GM21825 (cell line): ENCODE data around the gene RFX6.
"Not testable (repeated sequence)": the region's sequence is repeated elsewhere in the genome, so short reads cannot be mapped to it uniquely, and the experiment has no call there.

Experiments
- ATAC-seq: cut with Tn5 transposase; IDR thresholded peaks from one replicate; pipeline ENCODE4 v1.9.1; 2021; ENCODE audit warnings: mild to moderate bottlenecking, moderate library complexity; ENCODE audit not compliant: unreplicated experiment

Gene RFX6, protein sequence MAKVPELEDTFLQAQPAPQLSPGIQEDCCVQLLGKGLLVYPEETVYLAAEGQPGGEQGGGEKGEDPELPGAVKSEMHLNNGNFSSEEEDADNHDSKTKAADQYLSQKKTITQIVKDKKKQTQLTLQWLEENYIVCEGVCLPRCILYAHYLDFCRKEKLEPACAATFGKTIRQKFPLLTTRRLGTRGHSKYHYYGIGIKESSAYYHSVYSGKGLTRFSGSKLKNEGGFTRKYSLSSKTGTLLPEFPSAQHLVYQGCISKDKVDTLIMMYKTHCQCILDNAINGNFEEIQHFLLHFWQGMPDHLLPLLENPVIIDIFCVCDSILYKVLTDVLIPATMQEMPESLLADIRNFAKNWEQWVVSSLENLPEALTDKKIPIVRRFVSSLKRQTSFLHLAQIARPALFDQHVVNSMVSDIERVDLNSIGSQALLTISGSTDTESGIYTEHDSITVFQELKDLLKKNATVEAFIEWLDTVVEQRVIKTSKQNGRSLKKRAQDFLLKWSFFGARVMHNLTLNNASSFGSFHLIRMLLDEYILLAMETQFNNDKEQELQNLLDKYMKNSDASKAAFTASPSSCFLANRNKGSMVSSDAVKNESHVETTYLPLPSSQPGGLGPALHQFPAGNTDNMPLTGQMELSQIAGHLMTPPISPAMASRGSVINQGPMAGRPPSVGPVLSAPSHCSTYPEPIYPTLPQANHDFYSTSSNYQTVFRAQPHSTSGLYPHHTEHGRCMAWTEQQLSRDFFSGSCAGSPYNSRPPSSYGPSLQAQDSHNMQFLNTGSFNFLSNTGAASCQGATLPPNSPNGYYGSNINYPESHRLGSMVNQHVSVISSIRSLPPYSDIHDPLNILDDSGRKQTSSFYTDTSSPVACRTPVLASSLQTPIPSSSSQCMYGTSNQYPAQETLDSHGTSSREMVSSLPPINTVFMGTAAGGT

DNA sequence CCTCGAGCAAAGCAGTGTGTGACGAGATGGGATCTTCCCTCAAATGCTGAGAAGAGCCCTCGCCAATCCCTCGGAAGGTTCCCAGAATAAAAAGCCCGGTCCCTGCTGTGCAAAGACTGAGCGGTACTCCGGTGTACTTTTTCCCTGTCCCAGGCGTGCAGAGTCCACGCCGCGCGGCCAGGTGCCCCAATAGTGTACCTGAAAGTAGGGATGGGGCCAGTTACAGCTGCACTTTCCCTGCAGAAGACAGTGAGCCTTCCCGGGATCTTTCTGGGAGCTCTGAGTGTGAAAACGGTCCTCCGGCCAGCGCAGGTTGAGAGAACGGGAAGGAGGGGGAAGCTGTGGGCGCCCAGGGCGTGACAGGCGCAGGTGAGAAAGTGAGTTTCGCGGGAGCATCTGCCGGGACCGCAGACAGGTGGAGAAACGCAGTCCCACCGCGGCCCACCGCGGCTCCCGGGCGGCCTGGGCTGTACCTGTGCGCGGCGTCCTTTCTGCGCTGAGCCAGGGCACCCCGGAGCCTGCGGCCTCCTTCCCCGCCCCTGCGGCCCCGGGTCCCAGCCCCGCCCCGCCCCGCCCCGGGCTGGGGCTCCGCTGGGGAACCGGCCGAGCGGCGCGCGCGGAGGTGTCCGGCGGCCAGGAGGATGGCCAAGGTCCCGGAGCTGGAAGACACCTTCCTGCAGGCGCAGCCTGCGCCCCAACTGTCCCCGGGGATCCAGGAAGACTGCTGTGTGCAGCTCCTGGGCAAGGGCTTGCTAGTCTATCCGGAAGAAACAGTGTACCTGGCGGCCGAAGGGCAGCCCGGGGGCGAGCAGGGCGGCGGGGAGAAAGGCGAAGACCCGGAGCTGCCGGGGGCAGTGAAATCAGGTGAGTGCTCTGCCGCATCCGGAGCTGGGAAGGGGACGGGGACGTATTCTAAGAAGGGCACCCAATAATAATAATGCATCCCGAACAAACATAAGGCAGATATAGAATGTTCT is at the start of gene RFX6:
Gene RFX6 (plus strand): TSS at position 608 of the 977 bp plus-strand sequence. CDS start 34 bp downstream, at position 642.
- ATAC-seq = no peak

DNA sequence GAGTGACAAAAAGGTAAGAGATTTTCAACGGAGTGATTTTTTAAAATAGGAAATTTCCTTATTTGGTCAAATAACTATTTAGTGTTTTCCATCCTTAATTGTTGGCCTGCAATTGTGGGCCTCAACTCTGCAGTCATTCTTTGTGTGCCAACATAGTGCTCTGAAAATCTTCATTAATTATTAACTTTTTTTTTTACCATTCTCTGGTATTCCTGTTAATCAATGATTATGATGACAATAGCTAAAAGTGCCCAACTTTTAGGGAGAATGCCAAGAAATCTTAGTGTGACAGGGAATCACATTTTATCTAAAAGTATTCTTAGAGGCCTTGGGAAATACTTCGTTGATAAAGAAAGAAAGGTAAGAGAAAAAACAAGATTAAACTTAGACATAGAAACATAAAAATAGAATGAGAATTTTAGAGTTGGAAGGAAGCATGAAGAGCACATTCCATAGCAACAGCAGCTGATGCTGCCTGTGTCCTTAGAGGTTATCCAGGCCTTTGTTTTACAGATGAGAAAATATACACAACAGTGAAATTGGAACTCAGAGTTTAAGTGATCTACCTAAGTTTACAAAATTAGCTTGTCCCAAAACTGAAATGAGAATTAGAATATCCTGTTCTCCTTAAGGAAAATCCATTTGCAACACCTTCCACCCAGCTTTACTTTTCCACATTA is 49.3 kb upstream of the RFX6 start:
- no peak for ATAC-seq

DNA sequence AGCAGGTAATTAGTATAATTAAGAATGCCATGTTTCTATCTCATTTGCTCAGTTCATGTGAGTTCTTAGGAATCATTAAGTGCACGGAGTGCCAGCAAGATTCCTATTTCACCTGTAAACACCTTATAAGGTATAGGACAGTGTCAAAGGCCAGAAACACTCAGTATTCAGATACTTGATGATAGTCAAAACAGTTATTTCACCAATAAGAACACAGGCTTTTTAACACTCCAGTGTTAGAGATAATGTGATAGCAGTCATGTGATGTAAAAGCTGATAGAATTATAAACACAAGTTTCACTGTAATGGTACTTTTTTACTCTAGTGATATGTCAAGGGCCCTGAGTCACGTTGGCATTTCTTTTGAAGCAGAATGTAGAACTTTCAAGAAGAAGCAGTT is 48.1 kb upstream of the RFX6 start, which contains the start of gene GPRC6A:
Gene GPRC6A (minus strand): TSS at position 101 of the 400 bp plus-strand sequence. CDS start 70 bp downstream, at position 31.
- no peak for ATAC-seq

DNA sequence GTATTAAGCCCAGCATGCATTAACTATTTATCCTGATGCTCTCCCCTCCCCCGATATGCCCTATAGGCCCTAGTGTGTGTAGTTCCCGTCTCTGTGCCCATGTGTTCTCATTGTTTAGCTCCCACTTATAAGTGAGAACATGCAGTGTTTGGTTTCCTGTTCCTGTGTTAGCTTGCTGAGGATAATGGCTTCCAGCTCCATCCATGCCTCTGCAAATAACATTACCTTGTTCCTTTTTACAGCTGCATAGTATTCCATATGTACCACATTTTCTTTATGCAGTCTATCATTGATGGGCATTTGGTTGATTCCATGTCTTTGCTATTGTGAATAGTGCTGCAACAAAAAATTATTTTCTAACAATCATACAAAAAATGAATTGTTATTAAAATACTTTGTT is 42.5 kb upstream of the RFX6 start:
- ATAC-seq = not testable (repeated sequence)

DNA sequence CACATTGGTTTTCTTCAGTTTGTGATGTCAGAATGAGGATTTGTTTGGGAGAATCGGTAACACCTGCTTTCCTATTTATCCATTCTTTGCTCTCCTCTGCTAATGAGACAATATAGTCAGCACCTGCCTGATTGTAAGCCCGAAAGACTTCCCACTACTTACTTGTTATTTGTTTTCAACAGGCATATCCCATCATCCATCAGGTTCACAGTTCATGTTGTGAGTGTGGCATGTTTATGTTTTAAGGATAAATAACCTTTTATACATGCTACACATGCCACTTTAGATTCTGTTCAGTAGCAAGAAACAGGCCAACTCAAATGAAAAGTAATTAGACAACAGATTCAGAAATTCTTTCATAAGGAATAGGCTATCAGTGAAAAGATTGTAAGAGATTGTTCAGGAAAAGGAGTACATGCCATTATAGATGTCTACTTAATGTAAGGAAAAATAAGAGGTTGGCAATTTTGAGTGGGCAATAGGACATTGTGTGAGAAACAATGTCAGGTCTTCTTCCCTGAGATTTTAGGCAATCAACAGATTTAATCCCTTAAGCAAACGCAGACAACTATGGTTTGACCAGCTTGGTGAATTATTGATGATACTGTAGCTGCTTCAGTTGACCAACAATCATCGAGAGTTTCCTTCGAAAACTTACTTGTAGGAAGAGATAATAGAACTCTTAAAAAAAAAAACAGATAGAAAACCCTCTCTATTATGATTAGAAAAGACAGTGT is 40.3 kb upstream of the RFX6 start:
- ATAC-seq = no peak

DNA sequence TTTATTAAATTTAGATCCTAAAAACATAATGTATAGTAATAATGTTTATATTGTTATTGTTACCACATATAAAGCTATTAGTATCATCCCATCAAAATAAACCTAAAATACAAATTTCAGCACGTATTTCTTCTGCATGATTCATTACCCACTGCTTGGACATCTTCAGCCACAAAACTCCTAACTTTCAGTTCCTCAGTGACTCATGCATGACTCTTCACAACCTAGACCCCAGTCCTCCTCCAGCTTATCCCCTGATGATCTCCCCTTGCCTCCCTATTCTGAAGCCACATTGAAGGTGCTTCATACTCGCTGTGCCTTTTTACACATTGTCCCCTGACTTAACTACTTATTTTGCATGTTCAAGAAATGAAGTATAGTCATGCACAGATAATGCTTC is 37.0 kb upstream of the RFX6 start:
- ATAC-seq = no peak

DNA sequence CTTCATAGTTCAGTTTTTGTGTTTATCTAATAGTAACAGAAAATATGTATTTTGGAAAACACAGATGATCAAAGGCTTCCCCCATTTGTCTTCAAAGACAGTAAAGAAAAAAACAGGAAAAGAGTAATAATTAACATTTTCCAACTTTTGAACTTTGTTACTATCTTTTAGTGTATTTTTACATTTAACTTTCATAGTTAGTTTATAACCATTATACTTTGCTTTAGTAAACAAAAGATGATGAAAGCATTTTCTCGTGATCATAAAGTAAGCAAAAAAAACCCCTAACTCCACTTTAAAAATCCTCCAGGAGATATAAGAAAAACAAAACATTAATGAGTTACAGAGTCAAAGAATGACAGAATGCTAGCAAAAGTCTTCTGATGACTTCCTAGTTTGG is 34.6 kb upstream of the RFX6 start:
- ATAC-seq = no peak

DNA sequence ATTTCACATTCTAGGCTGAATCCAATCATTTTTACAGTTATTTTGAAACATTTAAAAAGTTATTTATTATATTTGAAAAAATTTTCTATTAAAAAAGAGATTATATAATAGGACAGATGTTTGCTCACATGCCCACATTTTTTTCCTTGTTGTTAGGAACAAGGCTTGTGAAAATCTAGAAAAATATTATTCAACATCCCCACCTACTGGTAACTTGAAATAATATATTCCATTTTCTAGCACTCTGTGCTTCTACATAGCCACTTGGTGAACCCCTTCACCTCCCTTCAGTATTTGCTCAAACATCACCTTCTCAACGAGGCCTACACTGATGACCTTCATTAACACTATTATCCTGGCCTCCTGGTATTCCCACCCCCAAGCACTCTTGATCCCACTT is 29.8 kb upstream of the RFX6 start:
- no peak for ATAC-seq

DNA sequence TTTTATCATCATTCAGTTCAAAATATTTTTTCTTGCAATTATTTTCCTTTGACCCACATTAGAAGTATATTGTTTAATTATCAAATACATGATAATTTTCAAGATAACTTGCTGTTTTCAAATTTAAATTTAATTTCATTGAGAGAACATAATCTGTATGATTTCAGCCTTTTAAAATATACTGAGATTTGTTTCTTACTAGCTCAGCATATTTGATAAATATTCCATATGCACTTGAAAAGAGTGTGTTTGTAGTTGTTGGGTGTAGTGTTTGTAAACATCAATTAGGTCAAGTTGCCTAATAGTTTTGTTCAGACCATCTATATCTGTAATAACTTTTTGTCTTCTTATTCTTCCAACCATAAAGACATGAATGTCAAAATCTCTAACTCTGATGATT is 19.0 kb upstream of the RFX6 start:
- no peak for ATAC-seq

DNA sequence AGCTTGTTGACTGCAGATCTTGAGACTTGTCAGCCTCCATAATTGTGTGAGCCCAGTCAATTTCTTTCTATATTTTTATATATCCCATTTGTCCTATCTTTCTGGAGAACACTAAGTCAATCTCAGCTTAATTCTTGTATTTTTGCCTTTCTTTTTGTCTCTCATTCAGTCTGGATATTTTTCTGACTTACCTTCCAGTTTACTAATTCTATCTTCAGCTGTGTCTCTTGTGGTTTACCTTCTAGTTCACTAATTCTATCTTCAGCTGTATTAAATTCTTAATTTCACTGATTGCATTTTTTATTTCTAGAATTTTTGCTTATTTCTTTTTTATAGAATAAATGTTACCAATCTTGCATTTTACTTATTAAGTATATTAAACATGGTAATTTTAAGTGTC is 17.8 kb upstream of the RFX6 start:
- no peak for ATAC-seq

DNA sequence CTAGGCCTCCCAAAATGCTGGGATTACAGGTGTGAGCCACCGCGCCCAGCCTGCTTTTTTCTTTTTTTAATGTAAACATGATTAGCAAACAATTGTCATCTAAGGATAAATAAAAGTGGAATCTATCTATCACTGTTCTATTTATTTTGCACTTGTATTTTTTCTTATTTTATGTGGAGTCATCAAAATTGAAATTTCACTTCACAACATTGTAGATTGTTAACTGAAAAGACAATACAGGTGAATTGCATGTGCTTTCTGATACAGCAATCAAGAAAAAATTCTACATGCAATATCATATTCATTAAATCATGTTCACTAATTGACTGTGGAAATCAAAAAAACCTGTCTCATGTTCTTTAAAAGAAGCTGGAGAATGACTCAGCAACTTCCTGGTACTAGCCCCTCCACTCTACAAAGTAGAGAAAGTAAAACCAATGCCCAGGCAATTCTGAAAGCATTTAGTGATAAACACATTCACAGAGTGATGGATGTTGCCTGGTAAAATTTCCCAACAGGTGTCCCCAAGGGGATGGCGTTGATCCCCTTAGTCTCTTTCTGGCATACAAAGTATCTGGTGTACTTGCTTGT is 10.7 kb upstream of the RFX6 start:
- ATAC-seq = peak; percentile 84

DNA sequence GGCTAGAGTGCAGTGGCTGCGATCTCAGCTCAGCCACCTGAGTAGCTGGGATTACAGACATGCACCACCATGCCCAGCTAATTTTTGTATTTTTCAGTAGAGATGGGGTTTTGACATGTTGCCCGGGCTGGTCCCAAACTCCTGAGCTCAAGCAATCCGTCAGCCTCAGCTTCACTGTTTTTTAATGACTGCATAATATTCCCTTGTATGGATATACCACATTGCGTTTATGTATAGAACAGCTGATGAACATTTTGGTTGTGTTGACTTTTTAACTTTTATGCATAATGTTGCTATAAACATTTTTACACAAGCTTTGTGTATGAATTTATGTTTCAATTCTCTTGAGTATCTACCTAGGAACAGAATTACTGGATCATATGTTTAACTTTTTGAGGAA is 4.3 kb upstream of the RFX6 start:
- ATAC-seq = no peak

DNA sequence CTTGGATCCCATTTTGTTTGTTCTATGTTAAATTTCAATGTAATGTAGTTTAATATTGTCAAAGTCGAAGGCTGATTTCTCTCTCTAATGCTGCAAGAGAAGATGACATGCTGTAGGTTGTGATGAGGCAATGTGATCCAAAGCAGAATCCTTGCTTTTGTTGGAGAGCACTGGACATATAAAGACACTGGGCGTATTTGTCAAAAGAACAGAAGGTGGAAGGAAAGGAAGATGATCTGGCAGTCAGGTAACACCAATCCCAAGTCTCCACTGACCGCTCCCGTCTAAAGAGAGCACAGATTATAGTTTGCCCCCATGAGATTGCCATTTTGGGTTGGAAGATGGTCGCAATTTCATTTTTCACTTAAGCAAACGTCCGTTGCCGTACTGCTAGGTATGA is 935 bp upstream of the RFX6 start:
- no peak for ATAC-seq

DNA sequence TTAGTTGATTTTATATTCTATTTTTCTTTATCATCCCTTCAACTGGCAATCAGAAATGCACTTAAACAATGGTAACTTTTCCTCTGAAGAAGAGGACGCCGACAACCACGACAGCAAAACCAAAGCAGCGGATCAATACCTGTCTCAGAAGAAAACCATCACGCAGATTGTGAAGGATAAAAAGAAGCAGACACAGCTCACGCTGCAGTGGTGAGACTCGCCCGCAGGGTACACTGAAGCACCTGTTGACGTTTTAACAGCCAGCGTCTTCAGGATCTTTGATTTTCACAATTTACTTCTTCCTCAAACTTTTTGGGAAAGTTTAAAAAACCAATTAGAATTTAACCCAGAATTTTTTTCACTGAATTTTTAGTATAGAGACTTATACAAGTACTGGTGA is 701 bp downstream of the RFX6 start:
- no peak for ATAC-seq

DNA sequence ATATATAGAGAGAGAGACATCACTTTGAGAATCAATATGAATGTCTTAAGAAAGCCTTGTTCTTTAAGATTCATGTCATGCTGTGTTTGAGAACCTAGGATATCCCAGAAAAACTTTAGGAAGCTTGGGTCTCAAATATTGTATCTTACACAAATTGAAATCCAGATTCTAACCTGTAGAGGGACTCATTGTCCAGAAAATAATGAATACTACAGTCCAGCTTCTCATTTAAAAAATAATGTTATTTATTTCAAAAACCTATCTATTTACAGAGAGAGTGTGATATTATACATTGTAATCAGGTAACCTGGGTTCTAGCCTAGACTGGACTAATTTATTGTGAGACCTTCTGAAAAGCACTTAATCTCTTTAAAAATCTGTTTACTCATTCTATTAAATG is 4.2 kb downstream of the RFX6 start:
- no peak for ATAC-seq

DNA sequence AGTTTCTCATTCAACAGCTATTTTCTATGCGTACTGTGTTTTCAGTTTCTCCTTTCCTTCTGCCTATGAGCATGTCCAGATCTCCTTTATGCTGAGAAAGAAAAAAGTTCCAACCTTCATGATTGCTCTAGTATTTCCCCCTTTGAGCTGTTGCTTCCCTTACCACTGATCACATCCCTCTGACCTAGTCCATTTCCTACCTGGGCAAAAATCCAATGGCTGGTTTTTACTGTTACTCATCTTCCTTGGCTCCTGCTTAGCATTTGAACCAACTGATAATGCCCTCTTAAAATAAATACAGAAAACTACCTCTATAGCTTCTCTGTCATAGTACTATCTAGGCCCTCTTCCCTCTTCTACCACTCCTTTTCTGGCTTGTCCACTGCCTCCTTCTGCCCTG is 6.0 kb downstream of the RFX6 start:
- ATAC-seq = no peak

DNA sequence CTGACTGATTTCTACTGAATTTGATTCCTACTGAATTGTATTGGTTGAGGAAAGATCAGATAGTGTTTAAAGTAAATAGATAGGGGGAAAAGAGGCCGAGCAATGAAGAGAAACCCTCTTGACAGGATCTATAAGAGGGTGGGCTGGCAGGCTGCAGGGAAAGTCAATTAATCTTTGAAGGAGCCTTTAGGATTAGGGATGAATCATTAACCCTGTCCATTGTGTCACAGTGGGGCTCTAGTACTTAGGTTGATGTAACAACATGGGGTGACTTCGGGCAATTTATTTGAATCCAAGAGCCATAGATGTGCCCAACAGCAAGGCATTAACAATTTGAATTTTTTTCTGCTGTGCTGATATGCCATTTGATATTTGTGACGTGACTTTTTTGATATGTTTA is 7.5 kb downstream of the RFX6 start:
- no peak for ATAC-seq

DNA sequence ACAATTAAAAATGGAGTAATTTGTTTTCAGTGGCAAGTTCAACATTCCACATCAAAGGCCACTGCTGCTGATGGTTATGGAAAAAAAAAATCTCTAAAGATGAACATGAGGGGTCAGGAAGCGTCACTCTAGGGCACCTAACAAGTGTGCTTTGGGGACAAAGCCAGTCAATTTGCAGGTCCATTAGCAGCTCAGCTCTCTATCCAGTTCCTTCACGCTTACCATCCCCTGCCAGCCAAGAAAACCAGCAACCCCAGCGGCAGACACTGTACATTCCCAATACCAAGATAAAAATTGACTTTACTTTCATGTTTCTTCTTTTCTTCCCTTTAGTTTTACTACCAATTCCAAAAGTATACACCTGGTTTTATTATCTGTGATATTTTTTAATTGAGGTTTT is 10.1 kb downstream of the RFX6 start:
- ATAC-seq = no peak

DNA sequence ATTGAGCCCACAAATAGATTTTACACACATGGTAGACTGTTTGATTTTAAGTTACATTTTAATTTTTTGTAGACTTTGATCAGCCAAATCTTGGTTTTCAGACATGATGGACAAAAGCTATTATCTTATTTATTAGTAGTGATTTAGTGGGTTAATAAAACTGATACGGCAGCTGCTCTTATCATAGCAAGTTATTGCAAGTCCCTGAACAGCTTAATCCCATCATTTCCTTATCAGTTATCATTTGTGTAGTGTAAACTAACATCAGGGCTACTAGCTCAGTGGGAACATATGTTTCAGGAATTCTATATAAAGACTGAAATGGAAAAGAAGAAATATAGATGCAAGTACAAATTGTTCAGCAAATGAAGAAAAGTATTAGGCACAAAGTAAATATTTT is 10.9 kb downstream of the RFX6 start:
- no peak for ATAC-seq
